Measurements from ENCODE around the gene GULP1. TPM values are rescaled to one million over a fixed set of nuclear protein-coding genes. Genes with fewer than 3 reads are reported as not detected.
"Not testable (repeated sequence)": the region's sequence is repeated elsewhere in the genome, so short reads cannot be mapped to it uniquely, and the experiment has no call there.

The GULP1 gene
- total RNA-seq, 1 donor from 2014 or later = 30.0 TPM

GRCh38 chr2:188276255-188276654 lies 15.4 kb upstream of the GULP1 start:
- no peak for FAIRE-seq
- no peak for TF ChIP-seq CTCF (IDR thresholded peaks at IDR 0.05; ENCODE audit: insufficient read depth, low read length, severe bottlenecking)
- H3K36me3 ChIP-seq (ENCODE audit: control insufficient read depth, insufficient read depth, low read length) = no peaks in the 10 kb centered on the region
- DNase-seq (ENCODE audit: low read depth) = no peak
- no peaks in the 10 kb centered on the region for H3K27me3 ChIP-seq (ENCODE audit: control insufficient read depth, insufficient read depth, low read length)
- no peak overlapping the region for H3K4me3 ChIP-seq (ENCODE audit: low read depth, low read length)

- no peaks in the 10 kb centered on the region for H3K36me3 ChIP-seq (ENCODE audit: control insufficient read depth, insufficient read depth, low read length)
- H3K4me3 ChIP-seq (ENCODE audit: low read depth, low read length) = no peak overlapping the region
- no peak for DNase-seq (ENCODE audit: low read depth)
- no peak for TF ChIP-seq CTCF (IDR thresholded peaks at IDR 0.05; ENCODE audit: insufficient read depth, low read length, severe bottlenecking)
- H3K27me3 ChIP-seq (ENCODE audit: control insufficient read depth, insufficient read depth, low read length) = no peaks in the 10 kb centered on the region
- no peak for FAIRE-seq
Observed at GRCh38 chr2:188277786-188278185, 13.9 kb upstream of the GULP1 start.

- Histone ChIP-seq H3K27me3 (ENCODE audit: control insufficient read depth, insufficient read depth, low read length) (no peaks in the 10 kb centered on the region), H3K36me3 (ENCODE audit: control insufficient read depth, insufficient read depth, low read length) (no peaks in the 10 kb centered on the region), H3K4me3 (ENCODE audit: low read depth, low read length) (no peak overlapping the region)
- FAIRE-seq (no peak), DNase-seq (ENCODE audit: low read depth) (no peak)
- TF ChIP-seq CTCF (IDR thresholded peaks at IDR 0.05; ENCODE audit: insufficient read depth, low read length, severe bottlenecking) = no peak
Observed at GRCh38 chr2:188278388-188279092, 13.1 kb upstream of the GULP1 start.

GRCh38 chr2:188279093-188279445 lies 12.6 kb upstream of the GULP1 start:
- DNase-seq (ENCODE audit: low read depth) (no peak), FAIRE-seq (no peak)
- TF ChIP-seq CTCF (IDR thresholded peaks at IDR 0.05; ENCODE audit: insufficient read depth, low read length, severe bottlenecking) = no peak
- no peaks in the 10 kb centered on the region for H3K27me3 ChIP-seq (ENCODE audit: control insufficient read depth, insufficient read depth, low read length)
- no peaks in the 10 kb centered on the region for H3K36me3 ChIP-seq (ENCODE audit: control insufficient read depth, insufficient read depth, low read length)
- H3K4me3 ChIP-seq (ENCODE audit: low read depth, low read length) = no peak overlapping the region

- no peak for DNase-seq (ENCODE audit: low read depth)
- no peak for TF ChIP-seq CTCF (IDR thresholded peaks at IDR 0.05; ENCODE audit: insufficient read depth, low read length, severe bottlenecking)
- no peak for FAIRE-seq
- no peaks in the 10 kb centered on the region for H3K36me3 ChIP-seq (ENCODE audit: control insufficient read depth, insufficient read depth, low read length)
- H3K27me3 ChIP-seq (ENCODE audit: control insufficient read depth, insufficient read depth, low read length) = no peaks in the 10 kb centered on the region
- no peak overlapping the region for H3K4me3 ChIP-seq (ENCODE audit: low read depth, low read length)
Observed at GRCh38 chr2:188280811-188281222, 10.9 kb upstream of the GULP1 start.

GRCh38 chr2:188282907-188283306 lies 8.8 kb upstream of the GULP1 start:
- H3K27me3 ChIP-seq (ENCODE audit: control insufficient read depth, insufficient read depth, low read length) = no peaks in the 10 kb centered on the region
- no peak for DNase-seq (ENCODE audit: low read depth)
- H3K4me3 ChIP-seq (ENCODE audit: low read depth, low read length) = no peak overlapping the region
- no peak for FAIRE-seq
- H3K36me3 ChIP-seq (ENCODE audit: control insufficient read depth, insufficient read depth, low read length) = no peaks in the 10 kb centered on the region
- no peak for TF ChIP-seq CTCF (IDR thresholded peaks at IDR 0.05; ENCODE audit: insufficient read depth, low read length, severe bottlenecking)

DNA sequence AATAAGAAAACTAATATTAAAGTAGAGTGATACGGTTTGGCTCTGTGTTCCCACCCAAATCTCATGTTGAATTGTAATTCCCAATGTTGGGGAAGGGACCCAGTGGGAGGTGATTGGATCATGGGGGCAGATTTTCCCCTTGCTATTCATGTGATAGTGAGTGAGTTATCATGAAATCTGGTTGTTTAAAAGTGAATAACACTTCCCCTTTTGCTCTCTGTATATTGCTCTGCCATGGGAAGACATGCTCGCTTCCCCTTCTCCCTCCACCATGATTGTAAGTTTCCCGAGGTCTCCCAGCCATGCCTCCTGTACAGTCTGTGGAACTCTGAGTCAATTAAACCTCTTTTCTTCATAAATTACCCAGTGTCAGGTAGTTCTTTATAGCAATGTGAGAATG lies 7.4 kb upstream of the GULP1 start:
- DNase-seq (ENCODE audit: low read depth); H3K4me3 ChIP-seq (ENCODE audit: low read depth, low read length); H3K27me3 ChIP-seq (ENCODE audit: control insufficient read depth, insufficient read depth, low read length); H3K36me3 ChIP-seq (ENCODE audit: control insufficient read depth, insufficient read depth, low read length); FAIRE-seq: not testable (repeated sequence)
